Nephron progenitor cell (in vitro differentiated cells): ENCODE data around the gene SCYGR1.

Source experiments
- DNase-seq: peaks from one replicate; pipeline ENCODE4 v3.0.0; 2021
- H3K27ac Mint-ChIP-seq: 2 replicates; pipeline ENCODE4 v1.8.0; 2021; ENCODE audit warnings: mild to moderate bottlenecking, moderate library complexity, mixed read lengths
- H3K27me3 Mint-ChIP-seq: 2 replicates; pipeline ENCODE4 v1.8.0; 2021; ENCODE audit warnings: mild to moderate bottlenecking, low read depth, mixed read lengths; ENCODE audit not compliant: poor library complexity
- H3K36me3 Mint-ChIP-seq: 2 replicates; pipeline ENCODE4 v1.8.0; 2021; ENCODE audit warnings: low read depth, mixed read lengths
- H3K4me1 Mint-ChIP-seq: 2 replicates; pipeline ENCODE4 v1.8.0; 2021; ENCODE audit warnings: mixed read lengths
- H3K4me3 Mint-ChIP-seq: 2 replicates; pipeline ENCODE4 v1.8.0; 2021; ENCODE audit warnings: mild to moderate bottlenecking, moderate library complexity, mixed read lengths
- H3K9me3 Mint-ChIP-seq: 2 replicates; pipeline ENCODE4 v1.8.0; 2021; ENCODE audit warnings: mild to moderate bottlenecking, moderate library complexity, mixed read lengths
- CTCF ChIP-seq: fragments of 200-600 bp; sonication (generic); IDR thresholded peaks from 2 replicates; pipeline ENCODE4 v1.5.0; 2021; ENCODE audit warnings: antibody characterized with exemption

Gene SCYGR1

GRCh38 chr2:227406177-227407031 lies 18.7 kb upstream of the SCYGR1 start:
- Mint-ChIP-seq H3K4me3 (no peak overlapping the region), H3K36me3 (no peaks in the 10 kb centered on the region), H3K4me1 (peaks cover 17% of the 10 kb centered on the region), H3K9me3 (peaks cover 3% of the 10 kb centered on the region), H3K27ac (no peak overlapping the region), H3K27me3 (peaks cover 9% of the 10 kb centered on the region)
- peak; percentile 29 for DNase-seq
- TF ChIP-seq CTCF, result peak; percentile 51

- H3K27me3 Mint-ChIP-seq, result peaks cover 10% of the 10 kb centered on the region
- peaks cover 3% of the 10 kb centered on the region for H3K9me3 Mint-ChIP-seq
- H3K4me3 Mint-ChIP-seq, result no peak overlapping the region
- H3K4me1 Mint-ChIP-seq, result peaks cover 17% of the 10 kb centered on the region
- no peak overlapping the region for H3K27ac Mint-ChIP-seq
- no peak for DNase-seq
- H3K36me3 Mint-ChIP-seq, result no peaks in the 10 kb centered on the region
- TF ChIP-seq CTCF, result no peak
Measured at GRCh38 chr2:227404585-227405271, 17.0 kb upstream of the SCYGR1 start.

GRCh38 chr2:227402959-227403358 lies 15.2 kb upstream of the SCYGR1 start:
- Mint-ChIP-seq H3K27ac (no peak overlapping the region), H3K4me3 (no peak overlapping the region), H3K36me3 (no peaks in the 10 kb centered on the region), H3K27me3 (peaks cover 14% of the 10 kb centered on the region), H3K9me3 (peaks cover 3% of the 10 kb centered on the region), H3K4me1 (peaks cover 17% of the 10 kb centered on the region)
- TF ChIP-seq CTCF, result no peak
- DNase-seq, result no peak

GRCh38 chr2:227402321-227402720 lies 14.6 kb upstream of the SCYGR1 start:
- peaks cover 12% of the 10 kb centered on the region for H3K4me1 Mint-ChIP-seq
- peaks cover 3% of the 10 kb centered on the region for H3K9me3 Mint-ChIP-seq
- peaks cover 14% of the 10 kb centered on the region for H3K27me3 Mint-ChIP-seq
- no peaks in the 10 kb centered on the region for H3K36me3 Mint-ChIP-seq
- no peak overlapping the region for H3K27ac Mint-ChIP-seq
- no peak for TF ChIP-seq CTCF
- H3K4me3 Mint-ChIP-seq, result no peak overlapping the region
- DNase-seq, result no peak

- H3K9me3 Mint-ChIP-seq, result peaks cover 3% of the 10 kb centered on the region
- peaks cover 14% of the 10 kb centered on the region for H3K27me3 Mint-ChIP-seq
Measured at GRCh38 chr2:227401550-227401949, 13.8 kb upstream of the SCYGR1 start.

More at GRCh38 chr2:227401550-227401949, 13.8 kb upstream of the SCYGR1 start:
- no peaks in the 10 kb centered on the region for H3K36me3 Mint-ChIP-seq
- peaks cover 7% of the 10 kb centered on the region for H3K4me1 Mint-ChIP-seq
- no peak overlapping the region for H3K4me3 Mint-ChIP-seq
- no peak for DNase-seq
- H3K27ac Mint-ChIP-seq, result no peak overlapping the region
- TF ChIP-seq CTCF, result no peak
